Upper lobe of left lung (tissue), 6 donors: Measurements from ENCODE around the gene RASSF1. TPM values are rescaled to one million over a fixed set of nuclear protein-coding genes. Genes with fewer than 3 reads are reported as not detected.

Experiments used
- ATAC-seq, 2 donors: fragments of 200-7000 bp; cut with Tn5 transposase; one replicate each; pipeline ENCODE4 v1.9.1; 2022; ENCODE audit warnings: mild to moderate bottlenecking in 2 of 2, moderate library complexity in 2 of 2; ENCODE audit not compliant: low FRiP score in 2 of 2
- DNase-seq, 2 donors: peaks; one replicate each; pipeline ENCODE4 v3.0.0-alpha.2; 2019 to 2020
- H3K27ac ChIP-seq, 4 donors: fragments of 200-600 bp; sonication (generic); one replicate each; pipeline ENCODE4 v1.5.1; 2016 to 2019
- H3K27me3 ChIP-seq, 4 donors: fragments of 200-600 bp; sonication (generic); one replicate each; pipeline ENCODE4 v1.5.1; 2017 to 2019
- H3K36me3 ChIP-seq, 4 donors: fragments of 200-600 bp; sonication (generic); one replicate each; pipeline ENCODE4 v1.5.1; 2016 to 2019
- H3K4me1 ChIP-seq, 4 donors: fragments of 200-600 bp; sonication (generic); one replicate each; pipeline ENCODE4 v1.5.1; 2018 to 2019
- H3K4me3 ChIP-seq, 4 donors: fragments of 200-600 bp; sonication (generic); one replicate each; pipeline ENCODE4 v1.5.1; 2017 to 2019; ENCODE audit warnings: mild to moderate bottlenecking in 2 of 4, moderate library complexity in 1 of 4
- H3K9me3 ChIP-seq, 4 donors: fragments of 200-600 bp; sonication (generic); one replicate each; pipeline ENCODE4 v1.5.1; 2018 to 2019
- EP300 ChIP-seq, 4 donors: sonication (generic); formaldehyde crosslinking; IDR thresholded peaks; one replicate each; pipeline ENCODE4 v1.5.1; 2017; ENCODE audit warnings: antibody characterized with exemption in 4 of 4, control low read depth in 2 of 4
- POLR2A ChIP-seq, 4 donors: fragments of 450-650 bp; IDR thresholded peaks; one replicate each; pipeline ENCODE4 v1.5.1; 2016 to 2017; ENCODE audit warnings: antibody characterized with exemption in 4 of 4, mild to moderate bottlenecking in 2 of 4
- POLR2AphosphoS5 ChIP-seq, 2 donors: sonication (generic); formaldehyde crosslinking; IDR thresholded peaks; one replicate each; pipeline ENCODE4 v1.5.1; 2017; ENCODE audit warnings: antibody characterized with exemption in 2 of 2
- WGBS, 2 donors: methylation state at CpG; one replicate each; pipeline ENCODE4 v1.1.5; 2017 to 2018; 5-methylcytosine and 5-hydroxymethylcytosine counted together
- total RNA-seq, 6 donors: library from RNA; depleted of rRNA in 4 of 6; stranded (reverse); fragments of >200 nt in 4 of 6; gene quantifications; one replicate each; pipeline versions ENCODE4 v1.1.0 to v1.2.1, GENCODE V29; 2016 to 2021
- TF ChIP-seq, protein P1 (sequence below), 6 experiments: fragments of 450-650 bp in 4 of 6; fragments of 200-600 bp in 2 of 6; sonication (generic) in 2 of 6; IDR thresholded peaks; one replicate each; pipeline ENCODE4 v1.5.1; 2016 to 2019; ENCODE audit warnings: antibody characterized with exemption in 6 of 6
- donor health status: DM: no; HTN: no; CAD: no; lungs with moderate emphysema.
- donor health status: DM: no; HTN: yes; CAD: no; lungs with severe emphysema.

Gene RASSF1
- total RNA-seq, 6 donors from 2014 or later, result 42.7 to 78.9 (median 47.7) TPM

DNA sequence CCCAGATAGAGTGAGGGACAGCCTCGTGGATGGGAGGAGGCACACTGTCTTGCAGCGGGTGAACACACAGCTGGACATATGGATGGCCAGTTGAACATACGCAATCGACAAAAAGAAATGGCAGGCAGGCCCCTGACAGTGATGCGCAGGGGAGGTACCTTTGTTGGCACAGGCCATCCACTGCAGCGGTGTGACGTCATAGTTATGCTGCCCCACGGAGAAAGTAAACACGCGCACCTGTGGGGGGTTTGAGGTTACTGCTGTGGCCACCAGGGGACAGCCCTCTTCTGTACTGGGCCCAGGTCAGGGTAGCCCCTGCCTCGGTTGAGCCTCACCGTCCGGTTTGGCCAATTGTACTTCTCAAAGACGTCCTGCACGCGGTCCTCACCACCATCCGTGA lies 38.1 kb upstream of the RASSF1 start:
- no peak for TF ChIP-seq POLR2A (IDR thresholded peaks at IDR 0.05)
- TF ChIP-seq, protein P1, sequence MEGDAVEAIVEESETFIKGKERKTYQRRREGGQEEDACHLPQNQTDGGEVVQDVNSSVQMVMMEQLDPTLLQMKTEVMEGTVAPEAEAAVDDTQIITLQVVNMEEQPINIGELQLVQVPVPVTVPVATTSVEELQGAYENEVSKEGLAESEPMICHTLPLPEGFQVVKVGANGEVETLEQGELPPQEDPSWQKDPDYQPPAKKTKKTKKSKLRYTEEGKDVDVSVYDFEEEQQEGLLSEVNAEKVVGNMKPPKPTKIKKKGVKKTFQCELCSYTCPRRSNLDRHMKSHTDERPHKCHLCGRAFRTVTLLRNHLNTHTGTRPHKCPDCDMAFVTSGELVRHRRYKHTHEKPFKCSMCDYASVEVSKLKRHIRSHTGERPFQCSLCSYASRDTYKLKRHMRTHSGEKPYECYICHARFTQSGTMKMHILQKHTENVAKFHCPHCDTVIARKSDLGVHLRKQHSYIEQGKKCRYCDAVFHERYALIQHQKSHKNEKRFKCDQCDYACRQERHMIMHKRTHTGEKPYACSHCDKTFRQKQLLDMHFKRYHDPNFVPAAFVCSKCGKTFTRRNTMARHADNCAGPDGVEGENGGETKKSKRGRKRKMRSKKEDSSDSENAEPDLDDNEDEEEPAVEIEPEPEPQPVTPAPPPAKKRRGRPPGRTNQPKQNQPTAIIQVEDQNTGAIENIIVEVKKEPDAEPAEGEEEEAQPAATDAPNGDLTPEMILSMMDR (IDR thresholded peaks at IDR 0.05), result no peak
- TF ChIP-seq EP300 (IDR thresholded peaks at IDR 0.05), result no peak
- no peak for TF ChIP-seq POLR2AphosphoS5 (IDR thresholded peaks at IDR 0.05)

DNA sequence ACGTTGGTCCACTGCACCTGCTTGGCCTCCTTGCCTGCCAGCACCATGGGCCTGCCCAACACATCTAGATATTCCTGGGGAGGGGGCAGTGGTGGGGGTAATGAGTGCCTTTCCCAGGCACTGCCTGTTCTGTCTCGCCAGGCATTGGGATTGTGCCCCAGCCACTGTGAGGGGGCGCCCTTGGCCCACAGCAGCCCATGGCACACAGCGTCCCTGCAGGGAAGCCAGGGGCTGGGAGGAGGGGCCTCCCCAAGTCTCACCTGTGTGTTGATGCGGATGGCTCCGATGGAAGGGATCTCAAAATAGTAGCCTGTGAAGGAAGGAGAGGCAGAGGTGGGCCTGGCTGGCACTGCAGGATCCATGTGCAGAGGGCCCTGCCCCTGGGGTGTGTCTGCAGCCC lies 37.4 kb upstream of the RASSF1 start:
- TF ChIP-seq POLR2A (IDR thresholded peaks at IDR 0.05) (no peak), POLR2AphosphoS5 (IDR thresholded peaks at IDR 0.05) (no peak), EP300 (IDR thresholded peaks at IDR 0.05) (no peak)
- TF ChIP-seq, protein P1 (IDR thresholded peaks at IDR 0.05), result no peak
- WGBS, 2 donors, result 87 to 90% methylated on average over 4 to 5 of the region's 6 CpGs
- no peak overlapping the region for H3K27ac ChIP-seq

More for the DNA sequence above, 38.1 kb upstream of the RASSF1 start:
- Histone ChIP-seq H3K27ac (no peak overlapping the region), H3K27me3 (no peaks in the 10 kb centered on the region), H3K4me1 (no peaks in the 10 kb centered on the region), H3K36me3 (peaks cover 0 to 50% (median 4%) of the 10 kb centered on the region in 4 donors), H3K4me3 (no peak overlapping the region), H3K9me3 (no peaks in the 10 kb centered on the region)
- ATAC-seq, result no peak
- WGBS, 2 donors, result 91 to 94% methylated on average over 17 of the region's 17 CpGs
- no peak for DNase-seq

DNA sequence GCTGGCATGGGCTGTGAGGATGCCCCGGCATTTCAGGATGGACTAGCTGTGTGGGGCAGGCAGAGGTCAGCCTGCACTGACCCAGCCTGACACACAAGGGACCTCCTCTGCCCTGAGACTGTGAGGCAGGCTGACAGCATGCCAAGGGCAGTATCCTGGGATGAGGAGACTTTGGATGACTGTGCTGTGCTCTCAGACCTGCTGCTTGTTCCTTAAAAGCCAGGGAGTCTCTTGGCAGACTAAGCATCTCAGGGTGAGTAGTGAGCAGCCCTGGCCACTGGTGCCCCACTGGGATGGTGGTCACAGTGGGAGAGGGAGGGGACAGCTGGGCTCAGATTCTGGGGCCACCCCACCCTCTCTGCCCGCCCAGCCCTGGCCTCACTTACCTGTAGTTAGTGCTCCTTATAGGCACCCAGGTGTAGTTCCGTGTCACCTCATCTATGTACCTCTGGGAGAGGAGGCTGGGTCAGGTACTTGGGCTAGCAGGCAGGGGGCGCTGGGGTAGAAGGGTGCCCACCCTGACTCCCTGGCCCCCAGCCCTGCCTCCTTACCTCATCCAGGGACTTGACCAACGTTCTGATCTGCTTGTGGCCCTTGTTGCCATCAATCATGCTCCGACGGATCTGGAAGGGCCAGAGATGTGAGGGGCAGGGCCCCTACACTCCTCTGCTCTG lies 34.8 kb upstream of the RASSF1 start:
- no peak for TF ChIP-seq POLR2A (IDR thresholded peaks at IDR 0.05)
- H3K27me3 ChIP-seq, result no peaks in the 10 kb centered on the region
- DNase-seq (no peak), ATAC-seq (no peak)
- H3K4me1 ChIP-seq, result no peaks in the 10 kb centered on the region
- 73 to 78% methylated on average over 5 to 6 of the region's 7 CpGs for WGBS, 2 donors
- H3K36me3 ChIP-seq, result peaks cover 0 to 43% (median 4%) of the 10 kb centered on the region in 4 donors
- no peaks in the 10 kb centered on the region for H3K9me3 ChIP-seq
- no peak overlapping the region for H3K4me3 ChIP-seq
- H3K27ac ChIP-seq, result no peak overlapping the region

More for the DNA sequence above, 37.4 kb upstream of the RASSF1 start:
- Histone ChIP-seq H3K27me3 (no peaks in the 10 kb centered on the region), H3K9me3 (no peaks in the 10 kb centered on the region), H3K4me3 (no peak overlapping the region), H3K36me3 (peaks cover 0 to 47% (median 4%) of the 10 kb centered on the region in 4 donors), H3K4me1 (no peaks in the 10 kb centered on the region)
- DNase-seq (no peak), ATAC-seq (no peak)

DNA sequence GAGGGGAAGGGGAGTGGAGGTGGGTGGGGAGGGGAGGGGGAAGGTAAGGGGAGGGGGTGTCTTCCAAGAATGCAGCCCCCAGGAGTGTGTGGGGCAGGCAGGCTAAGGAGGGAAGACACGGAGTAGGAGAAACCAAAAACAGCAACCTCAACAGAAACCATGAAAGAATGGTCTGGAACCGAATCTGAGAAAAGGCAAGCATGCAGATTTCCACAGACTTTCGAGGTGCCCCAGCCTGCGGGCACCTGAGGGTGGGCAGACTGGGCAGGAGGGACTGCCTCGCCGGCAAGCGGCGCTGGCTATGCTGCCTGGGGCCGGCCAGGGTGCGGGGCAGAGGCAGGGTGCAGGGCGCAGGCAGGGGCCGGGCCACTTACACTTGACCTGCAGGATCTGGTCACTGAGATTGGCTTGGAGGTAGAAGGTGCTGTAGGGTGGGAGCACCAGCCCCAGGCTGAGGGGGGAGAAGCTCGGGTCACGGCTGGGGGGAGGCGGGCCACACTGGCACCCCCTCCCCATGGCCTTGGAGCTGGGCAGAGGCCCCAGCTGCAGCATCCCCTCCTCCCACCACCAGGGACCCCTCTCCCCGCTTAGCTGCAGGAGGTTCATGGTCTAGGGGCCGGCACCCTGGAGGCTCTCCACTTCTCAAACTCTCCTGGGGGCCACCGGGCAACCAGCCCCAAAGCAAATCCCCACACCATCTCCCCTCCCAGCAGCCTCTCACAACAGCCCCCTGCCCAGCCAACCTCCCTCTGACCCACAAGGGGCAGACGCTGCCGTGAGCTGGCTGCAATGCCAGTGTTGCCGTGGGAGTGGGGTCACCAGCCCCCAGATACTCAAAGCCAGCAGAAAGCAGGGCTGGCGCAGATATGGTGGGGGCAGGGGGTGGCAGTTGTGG lies 34.0 kb upstream of the RASSF1 start:
- Histone ChIP-seq H3K27me3 (no peaks in the 10 kb centered on the region), H3K36me3 (peaks cover 0 to 43% (median 3%) of the 10 kb centered on the region in 4 donors), H3K4me1 (no peaks in the 10 kb centered on the region), H3K9me3 (no peaks in the 10 kb centered on the region), H3K4me3 (no peak overlapping the region), H3K27ac (no peak overlapping the region)
- no peak for ATAC-seq
- no peak for TF ChIP-seq POLR2AphosphoS5 (IDR thresholded peaks at IDR 0.05)
- TF ChIP-seq POLR2A (IDR thresholded peaks at IDR 0.05), result no peak
- TF ChIP-seq EP300 (IDR thresholded peaks at IDR 0.05), result no peak
- TF ChIP-seq, protein P1 (IDR thresholded peaks at IDR 0.05), result no peak
- 53 to 80% methylated on average over 4 to 22 of the region's 22 CpGs for WGBS, 2 donors
- DNase-seq, result peak in 1 of 2 donors; percentile 70
